Stimulated activated CD4-positive, alpha-beta T cell treated with anti-CD3 and anti-CD28 coated beads, Interleukin-4, amount 100 ng/mL, for 24 hours (primary cell): ENCODE data around the gene GABRR2.

Experiments used
- DNase-seq: peaks from one replicate; pipeline ENCODE4 v3.0.0-alpha.2; 2020

Gene GABRR2

DNA sequence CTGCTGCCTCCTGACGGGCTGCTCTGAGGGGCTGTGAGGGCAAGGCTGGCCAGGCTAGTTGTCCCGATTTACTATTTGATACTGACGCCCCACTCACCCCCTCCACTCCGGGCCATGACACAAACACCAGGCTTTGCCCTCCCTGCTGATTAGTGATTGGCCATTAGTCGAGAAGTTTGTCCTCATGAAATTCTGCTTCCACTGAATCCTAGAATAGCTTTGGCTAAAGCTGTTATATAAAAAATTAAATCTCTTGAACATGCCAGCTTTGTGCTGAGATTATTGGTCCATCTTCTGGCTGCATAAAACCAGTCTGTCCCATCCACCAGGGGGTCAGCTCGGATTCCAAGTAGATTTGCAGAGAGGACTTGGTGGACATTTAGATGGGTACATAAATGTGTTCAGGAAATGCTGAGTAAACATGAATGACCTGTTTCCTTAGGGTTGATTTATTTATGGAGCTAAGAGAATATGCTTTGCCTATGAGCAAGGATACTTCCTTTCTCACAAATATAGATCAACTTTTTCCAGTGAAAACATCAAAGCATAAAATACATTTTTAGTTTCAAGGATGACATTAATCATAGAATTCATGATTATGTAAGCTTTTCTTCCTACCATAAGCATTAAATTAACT, at the start of gene GABRR2:
Gene GABRR2 (minus strand): TSS at position 51 of the 637 bp plus-strand sequence. CDS start 134 bp downstream, outside the sequence.
- DNase-seq: no peak

DNA sequence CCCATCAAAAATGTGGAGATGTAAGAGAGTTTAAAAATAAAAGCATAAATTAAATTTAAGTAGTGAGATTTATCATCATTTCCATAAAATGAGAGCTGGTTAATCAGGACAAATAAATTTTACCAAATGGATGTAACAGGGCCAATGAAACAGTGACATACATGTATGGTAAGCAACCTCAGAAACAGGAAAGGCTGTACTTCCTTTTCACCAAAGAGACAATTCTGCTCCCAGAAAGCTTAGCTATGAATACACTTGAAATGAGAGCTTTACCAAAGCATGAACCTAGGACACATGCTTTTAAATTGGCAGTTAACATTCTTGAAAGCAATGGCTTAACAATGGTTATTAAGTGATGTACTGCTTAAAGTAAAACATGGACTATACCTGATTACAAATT, 49.5 kb upstream of the GABRR2 start:
- DNase-seq: no peak

DNA sequence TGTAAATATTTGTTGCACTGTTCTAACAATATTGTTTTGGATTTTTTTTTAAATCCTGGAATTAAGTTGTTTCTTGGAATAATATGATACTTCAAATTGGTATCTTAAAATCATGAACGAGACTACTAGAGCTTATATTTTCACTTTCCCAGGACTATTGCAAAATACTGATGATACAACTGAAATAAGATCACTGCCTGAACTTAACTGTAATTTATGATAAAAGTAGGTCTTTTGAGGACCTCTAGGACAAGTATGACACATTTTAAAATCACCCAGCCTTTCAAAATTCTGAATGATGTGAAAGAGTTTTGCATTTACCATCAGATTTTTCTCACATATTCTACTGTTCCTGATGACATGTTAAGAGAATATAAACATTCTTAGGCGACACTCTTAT, 46.1 kb upstream of the GABRR2 start:
- no peak for DNase-seq

DNA sequence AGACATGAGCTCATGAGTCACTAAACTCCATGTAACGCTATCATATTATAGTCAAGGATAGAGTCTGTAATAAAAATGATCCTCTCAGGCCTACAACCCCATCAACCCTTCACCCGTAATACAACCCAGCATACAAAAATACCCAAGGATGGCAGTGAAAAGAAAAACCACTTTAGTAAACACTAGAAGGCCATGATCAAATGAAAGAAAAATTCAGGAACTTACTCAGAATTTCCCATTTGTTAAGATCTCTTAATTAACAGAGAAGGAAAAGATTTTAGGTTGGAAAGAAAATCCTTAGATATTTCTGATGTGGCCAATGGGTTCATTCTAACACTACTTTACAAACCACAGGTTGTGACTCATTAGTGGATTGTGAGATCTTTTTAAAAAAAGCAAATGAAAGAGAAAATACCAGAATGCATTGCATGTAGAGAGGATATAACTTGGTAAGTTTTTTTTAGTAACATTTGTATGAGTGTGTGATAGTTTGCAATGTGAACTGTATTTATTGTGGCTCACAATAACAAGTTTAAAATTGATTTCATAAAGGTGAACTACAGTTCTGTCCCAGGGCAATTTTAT, 45.4 kb upstream of the GABRR2 start:
- DNase-seq: no peak

DNA sequence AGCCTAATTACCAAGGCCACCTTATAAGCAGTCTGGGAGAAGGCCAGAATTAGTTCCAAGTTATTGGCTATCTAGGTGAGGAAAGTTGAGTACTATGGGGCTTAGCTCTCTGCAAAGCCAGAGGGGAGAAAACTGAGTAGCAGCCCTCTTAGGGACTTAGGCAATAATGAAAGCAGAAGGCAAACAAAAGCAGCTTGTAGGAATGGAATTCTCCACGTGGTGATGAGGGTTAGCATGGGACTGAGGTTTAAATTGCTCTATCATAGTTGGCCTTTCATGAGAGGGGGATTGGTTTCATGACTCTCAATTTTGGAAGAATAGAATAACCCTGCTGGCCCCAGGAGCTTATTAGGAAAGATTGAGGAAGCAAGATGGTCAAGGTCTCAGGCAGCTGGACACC, 44.5 kb upstream of the GABRR2 start:
- no peak for DNase-seq

DNA sequence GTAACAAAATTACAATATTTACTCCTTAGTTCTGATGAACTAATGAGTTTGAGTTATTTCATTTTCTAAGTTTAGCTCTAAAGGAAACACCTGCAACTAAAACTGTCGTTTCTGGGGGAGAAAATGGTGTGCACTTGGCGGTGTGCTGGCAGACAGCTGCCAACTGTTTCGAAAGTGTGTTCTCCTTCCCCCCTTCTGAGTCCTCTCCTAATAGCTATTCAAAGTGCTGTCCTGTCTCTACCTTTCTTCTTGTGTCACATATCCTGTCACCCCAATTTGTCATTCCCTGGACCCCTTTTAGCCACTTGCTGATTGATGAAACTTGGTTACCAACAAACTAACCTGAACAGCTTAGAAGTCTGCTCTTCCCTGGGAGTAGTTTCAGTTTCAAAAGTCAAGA, 42.3 kb upstream of the GABRR2 start:
- no peak for DNase-seq

DNA sequence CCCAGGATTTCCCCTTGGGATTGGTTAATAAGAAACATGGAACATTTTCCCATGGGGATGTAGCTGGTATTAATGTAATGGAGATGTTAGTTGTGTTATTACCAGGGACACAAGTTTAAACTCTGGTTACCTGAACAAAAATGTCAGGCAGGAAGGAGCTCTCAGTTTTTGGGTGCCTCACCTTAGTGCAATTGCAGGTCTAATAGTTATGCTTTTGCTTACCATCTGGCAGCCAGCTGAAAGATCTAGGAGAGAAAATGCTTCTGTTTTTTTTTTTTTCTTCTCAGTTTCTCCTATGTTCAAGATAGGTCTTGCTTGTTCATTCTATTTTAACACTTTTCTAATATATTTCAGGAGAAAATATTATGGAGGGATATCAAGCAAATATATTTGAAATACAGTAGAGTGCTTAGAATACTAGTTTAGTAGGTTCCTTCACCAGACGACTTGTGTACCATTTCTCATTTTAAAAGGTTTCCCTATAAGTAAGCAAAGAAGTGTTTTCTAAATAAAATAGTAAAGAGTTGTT, 41.6 kb upstream of the GABRR2 start:
- DNase-seq: no peak

DNA sequence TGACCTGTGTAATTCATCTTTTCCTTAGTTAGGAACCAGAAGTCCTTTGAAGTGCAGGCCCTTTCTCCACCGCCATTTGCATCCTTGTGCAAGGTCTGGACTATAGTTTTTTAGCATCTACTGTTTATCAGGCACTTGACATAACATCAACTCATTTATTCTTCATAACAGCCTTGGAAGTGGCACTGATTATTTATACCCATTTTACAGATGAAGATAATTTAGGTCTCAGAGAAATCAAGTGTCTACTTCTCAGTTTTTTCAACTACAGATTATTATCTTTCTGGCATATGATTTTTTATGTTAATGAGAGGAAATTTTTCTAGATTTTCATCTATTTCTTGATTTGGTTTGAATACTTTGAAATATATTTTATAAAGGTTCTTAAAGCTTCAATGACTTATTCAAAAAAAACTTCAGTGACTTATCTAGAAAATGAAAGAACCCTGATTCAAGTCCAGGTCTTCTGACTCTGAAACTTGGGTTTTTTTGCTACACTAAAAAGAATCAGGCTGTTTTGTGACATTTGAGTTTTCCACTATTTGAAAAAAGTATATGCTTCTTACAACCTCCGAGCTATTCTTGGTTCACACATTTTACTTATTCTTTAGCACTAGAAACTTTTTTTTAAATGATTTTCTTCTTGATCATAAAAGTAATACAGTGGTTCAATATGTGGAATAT, 40.6 kb upstream of the GABRR2 start:
- no peak for DNase-seq

DNA sequence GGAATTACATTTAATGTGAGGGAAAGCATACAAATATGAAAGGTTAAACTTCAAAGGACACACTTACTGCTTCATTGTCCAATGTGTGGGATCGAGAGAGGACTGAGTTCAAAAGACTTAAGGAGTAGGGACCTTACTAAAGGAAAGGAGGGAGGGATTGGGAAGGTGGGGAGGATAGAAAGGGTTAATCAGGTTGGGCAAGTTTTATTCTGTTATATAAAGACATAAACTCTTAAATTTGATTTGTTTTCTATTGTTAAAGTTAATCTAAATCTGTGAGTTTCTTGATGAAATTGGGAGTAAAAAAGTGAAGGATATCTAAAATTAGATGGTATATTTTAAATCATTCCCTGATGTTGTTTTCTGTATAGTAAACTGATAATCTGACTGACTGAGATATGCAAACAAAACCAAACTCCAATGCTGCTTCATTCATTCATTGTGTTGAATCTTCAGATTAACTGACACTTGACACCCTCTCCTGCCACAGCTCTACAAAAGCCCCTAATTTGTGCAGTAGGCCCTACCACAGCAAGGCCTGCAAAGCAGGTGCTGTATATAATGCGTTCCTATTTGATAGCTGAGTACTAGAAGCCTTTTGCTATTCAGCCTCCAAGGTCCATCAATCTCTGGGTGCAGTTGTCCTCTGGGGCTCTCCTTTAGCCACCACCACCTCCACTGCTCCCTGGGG, 38.7 kb upstream of the GABRR2 start:
- no peak for DNase-seq

DNA sequence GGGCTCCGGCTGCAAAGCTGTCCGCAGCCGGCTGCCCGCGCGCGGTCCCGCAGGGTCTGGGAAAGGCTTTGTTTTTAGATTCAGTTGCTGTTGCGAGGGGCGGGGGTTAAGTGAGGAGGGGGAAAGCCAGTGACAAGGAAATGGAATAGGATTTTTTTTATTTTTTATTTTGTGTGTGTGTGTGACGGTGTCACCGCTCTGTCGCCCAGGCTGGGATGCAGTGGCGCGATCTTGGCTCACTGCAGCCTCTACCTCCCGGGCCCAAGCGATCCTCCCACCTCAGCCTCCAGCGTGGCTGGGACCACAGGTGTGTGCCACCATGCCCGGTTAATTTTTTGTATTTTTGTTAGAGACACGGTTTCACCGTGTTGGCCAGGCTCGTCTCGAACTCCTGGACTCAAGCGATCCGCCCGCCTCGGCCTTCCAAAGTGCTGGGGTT, 38.0 kb upstream of the GABRR2 start:
- DNase-seq: no peak

DNA sequence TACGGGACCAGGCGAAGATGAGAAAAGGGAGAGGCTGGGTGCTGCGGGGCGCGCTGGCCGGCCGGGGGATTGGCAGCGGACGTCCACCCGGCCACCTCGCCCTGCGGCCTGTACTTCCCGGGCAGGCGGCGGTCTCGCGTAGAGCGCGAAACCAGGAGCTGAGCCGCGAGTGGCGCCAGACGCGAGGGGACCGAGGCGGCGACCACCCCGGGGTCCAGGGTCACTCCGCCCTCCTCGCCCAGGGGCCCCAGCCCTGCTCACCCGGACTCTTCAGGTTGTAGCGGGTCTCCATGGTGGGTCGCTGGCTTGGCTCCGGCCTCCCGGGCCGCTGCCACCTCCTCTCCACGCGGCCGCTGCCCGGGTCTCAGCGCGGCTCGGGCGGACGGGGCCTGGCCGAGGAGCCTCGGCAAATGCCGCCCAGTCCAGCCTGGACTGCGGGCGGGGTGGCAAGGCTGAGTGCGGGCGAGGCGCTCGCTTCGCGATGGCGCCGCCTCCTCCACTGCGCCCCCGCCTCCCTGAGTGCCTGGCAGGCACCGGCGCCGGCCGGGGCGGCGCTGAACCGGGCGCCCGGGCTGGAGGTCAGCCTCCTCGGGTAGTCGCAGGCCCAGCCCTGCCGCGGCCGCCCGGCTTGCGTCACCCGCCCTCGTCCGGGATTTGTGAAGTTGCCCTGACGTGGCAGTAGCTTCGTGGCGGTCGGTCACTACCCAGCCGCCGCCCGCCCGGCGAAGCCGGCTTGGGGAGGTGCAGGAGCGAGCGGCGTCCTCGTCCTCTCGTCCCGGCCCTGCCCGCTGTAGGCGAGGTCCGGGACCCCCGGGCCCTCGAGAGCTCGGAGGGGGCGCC, 37.4 kb upstream of the GABRR2 start, which contains the start of gene UBE2J1:
Gene UBE2J1 (minus strand): TSS at position 445 of the 840 bp plus-strand sequence. CDS start 153 bp downstream, at position 292.
- DNase-seq: peak; percentile 73

DNA sequence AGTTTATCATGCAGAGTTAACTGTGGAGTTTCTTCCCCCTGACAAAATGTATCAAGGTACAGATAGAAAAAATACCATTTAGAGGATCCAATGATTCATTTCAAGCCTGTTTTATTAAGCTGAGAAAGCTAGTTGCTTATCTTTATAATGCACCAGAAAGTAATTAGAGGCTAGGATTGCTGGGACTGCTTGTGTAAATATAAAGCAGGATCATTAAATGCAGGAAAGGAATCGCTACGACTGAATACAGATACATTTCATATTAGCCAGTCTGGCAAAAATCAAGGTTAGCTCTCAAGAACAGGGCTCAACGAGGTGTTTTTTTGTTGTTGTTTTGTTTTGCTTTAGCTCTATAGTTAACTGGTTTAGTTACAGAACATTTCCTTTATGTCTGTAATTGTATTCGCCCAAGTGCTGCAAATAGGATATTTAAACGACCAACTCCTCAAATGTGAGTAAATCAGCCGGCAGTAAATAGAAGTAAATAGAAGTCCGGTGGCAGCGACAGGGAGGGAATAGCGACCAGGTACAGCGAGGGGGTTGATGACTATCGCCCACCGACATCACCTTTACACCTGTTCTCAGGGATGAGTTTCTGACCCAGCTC, 36.7 kb upstream of the GABRR2 start:
- no peak for DNase-seq

DNA sequence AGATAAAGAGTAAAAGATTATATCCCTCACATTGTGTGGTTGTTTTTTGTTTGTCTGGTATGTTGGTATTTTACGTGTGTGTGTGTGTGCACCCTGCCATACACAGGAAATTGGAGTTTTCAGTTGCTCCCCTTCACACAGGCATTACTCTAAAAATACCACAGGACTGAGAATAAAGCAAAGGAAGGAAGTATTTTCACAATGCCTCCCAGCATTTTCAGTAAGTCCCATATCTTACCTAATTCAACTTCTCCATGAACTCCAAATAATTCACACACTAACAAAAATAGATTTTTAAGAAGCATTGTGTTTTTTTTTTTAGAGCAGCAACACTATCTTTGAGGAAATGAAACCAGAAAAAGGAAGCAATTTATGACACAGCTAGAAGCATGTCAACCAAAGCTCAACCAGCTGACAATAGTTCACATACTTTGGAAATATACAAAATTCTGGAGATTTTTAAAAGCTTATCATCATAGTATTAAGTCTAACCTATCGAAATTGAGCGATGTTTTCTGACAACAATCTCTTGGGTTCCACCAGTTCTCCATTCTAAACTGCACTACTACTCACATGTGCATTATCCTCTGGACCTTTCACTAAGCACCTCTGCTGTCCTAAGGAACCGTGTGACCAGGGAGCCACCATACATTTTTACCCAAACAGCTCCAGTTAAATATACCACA, 35.3 kb upstream of the GABRR2 start:
- DNase-seq: no peak

DNA sequence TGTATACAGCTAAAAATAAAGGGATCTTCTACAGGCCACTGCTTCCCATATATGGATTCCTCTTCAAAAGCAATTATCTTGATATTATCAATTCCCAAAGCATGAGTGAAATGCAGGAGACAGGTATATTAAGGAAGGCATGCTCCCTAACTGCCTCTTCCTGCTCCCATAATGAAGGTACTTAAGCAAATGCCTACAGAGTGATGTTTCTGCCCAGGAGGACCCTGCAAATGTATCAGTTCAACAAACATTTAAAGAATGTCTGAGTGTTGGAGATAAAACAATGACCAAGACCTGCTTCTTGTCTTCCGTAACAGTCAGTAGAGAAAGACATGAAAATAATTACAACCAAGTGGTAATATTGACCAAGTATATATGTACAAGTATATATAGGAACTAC, 33.3 kb upstream of the GABRR2 start:
- DNase-seq: no peak

DNA sequence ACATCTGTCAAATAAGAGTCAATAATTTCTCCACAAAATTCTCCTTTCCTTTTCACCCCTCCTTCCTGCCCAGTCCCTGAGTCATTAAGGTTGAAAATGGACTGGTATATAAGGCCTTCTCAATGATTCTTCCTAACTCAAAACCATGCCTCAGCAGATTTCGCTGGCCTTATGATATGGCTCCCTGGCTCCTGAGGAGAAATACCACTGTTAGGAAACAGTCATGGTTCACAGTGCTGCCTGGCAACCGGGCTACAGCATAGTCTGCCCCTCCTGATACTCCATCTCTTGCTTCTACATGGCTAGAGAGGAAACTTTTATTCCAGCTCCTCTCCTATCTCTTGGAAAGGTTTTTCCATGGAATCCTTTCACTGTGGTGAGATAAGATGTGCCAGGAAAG, 32.7 kb upstream of the GABRR2 start:
- DNase-seq: no peak

DNA sequence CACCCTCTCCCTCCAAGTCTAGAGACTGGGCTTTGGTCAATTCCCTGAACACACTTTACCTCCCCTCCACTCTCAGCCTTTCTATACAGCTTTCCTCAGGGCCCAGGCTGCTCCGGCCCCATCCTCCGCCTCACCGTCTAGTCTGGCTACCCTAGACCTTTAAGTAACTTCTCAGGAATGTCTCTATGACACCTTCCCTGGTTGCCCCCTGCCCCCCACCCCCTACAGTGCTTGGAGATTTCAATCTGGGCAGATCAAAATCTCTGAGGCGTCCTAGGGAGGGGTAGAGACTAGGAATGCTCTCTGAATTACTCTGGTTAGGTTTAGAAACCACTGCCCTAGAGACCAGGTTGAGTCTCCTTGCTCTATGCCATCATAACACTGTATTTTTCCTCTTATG, 31.3 kb upstream of the GABRR2 start:
- DNase-seq: no peak

DNA sequence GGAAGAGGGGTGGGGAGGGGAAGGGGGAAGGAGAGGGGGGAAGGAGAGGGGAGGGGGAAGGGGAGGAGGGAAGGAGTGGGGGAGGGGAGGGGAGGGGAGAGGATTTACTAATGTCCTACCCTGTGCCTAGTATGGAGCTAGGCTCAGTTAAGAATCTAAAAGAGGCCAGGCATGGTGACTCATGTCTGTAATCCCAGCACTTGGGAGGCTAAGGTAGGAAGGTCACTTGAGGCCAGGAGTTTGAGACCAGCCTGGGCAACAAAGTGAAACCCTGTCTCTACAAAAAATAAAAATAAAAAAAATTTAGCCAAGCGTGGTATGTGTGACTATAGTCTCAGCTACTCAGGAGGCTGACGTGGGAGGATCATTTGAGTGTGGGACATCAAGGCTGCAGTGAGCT, 24.5 kb upstream of the GABRR2 start:
- no peak for DNase-seq

DNA sequence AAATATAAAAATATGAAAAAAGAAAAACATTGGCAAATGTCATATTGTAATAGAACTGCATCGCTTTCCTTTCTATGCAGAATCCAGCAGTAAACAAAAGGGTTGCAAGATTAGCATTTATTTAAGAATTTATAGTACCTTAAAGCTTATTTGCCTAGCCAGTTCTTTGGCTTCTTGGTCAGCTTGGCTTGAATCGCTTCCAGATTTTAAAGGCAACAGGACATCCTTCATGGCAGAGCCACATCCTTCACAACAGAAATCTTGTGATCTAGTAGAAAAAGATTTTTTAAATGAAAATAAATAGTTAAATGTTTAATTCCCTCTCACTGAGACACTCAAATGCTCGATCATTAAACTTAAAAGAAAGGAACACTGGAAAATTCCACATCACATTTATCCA, 20.1 kb upstream of the GABRR2 start:
- no peak for DNase-seq

DNA sequence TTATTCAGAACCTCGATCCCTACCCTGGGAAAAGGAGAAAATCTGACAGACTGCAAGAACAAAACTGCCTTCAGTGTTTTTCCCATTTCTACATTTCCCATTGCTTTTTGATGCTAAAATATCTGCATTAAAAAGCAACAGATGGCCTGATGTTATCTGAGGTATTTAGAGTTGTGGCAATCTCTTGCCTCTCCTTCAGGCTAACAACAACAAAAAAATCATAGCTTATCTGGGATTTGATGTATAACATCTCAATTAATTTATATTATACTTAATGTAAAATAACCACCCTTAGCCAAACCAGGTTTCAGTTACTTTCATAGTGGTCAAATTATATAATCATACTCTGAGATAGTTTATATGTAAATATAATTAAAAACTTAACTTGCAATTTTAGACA, 15.8 kb upstream of the GABRR2 start:
- no peak for DNase-seq

DNA sequence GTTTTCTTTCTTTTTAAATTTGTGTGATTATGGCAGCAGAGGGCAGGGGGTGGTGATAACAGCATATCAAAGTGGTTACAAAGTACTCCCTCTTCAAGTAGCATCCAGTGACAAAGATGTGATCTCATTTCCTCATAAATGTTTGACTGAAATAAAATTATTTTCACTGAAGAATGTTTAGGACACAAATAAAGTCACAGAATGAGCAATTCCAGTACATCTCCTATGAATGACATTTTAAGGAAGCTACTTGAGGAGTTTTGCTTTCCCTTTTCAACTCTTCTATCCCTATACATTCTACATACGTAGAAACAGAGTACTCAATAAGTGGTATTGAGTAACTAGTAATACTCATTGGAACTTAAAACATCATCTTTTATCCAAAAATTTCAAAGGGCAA, 13.9 kb upstream of the GABRR2 start:
- no peak for DNase-seq

DNA sequence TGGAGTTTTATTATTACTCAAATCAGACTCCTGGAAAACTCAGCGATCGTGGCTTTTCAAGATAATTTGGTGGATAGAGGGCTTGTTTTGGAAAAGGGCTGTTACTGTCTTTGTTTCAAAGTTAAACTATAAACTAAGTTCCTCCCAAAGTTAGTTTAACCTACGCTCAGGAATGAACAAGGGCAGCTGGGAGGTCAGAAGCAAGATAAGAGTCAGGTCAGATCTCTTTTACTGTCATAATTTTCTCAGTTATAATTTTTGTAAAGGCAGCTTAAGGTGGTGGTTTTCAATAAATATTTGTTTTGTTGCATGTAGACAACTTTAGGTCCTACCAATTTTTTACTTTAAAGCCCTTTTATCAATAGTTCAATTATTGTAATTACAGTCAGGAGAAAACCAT, 9.2 kb upstream of the GABRR2 start:
- DNase-seq: no peak
